Central memory CD8-positive, alpha-beta T cell (primary cell): ENCODE results near the gene PIGS.

ENCODE experiments used
- ATAC-seq: fragments of 150-1000 bp; cut with Tn5 transposase; replicated peaks from 2 replicates; pipeline ENCODE4 v1.10.0; 2022; ENCODE audit warnings: mild to moderate bottlenecking, moderate FRiP score, moderate number of reproducible peaks; ENCODE audit not compliant: poor library complexity, severe bottlenecking; ENCODE audit errors: extremely low read depth
- DNase-seq, 2 donors: peaks; one replicate each; pipeline ENCODE4 v3.0.0; 2021; ENCODE audit warnings: low spot score in 2 of 2
- H3K27ac Mint-ChIP-seq: one replicate; pipeline ENCODE4 v1.8.0; 2022; ENCODE audit warnings: low read depth, mild to moderate bottlenecking, moderate library complexity, mixed read lengths
- H3K27me3 Mint-ChIP-seq: one replicate; pipeline ENCODE4 v1.8.0; 2022; ENCODE audit warnings: mixed read lengths
- H3K36me3 Mint-ChIP-seq: one replicate; pipeline ENCODE4 v1.8.0; 2022; ENCODE audit warnings: mild to moderate bottlenecking, moderate library complexity, mixed read lengths; ENCODE audit not compliant: insufficient read depth
- H3K4me1 Mint-ChIP-seq: one replicate; pipeline ENCODE4 v1.8.0; 2022; ENCODE audit warnings: mixed read lengths
- H3K4me3 Mint-ChIP-seq: one replicate; pipeline ENCODE4 v1.8.0; 2022; ENCODE audit warnings: mild to moderate bottlenecking, moderate library complexity, mixed read lengths
- H3K9me3 Mint-ChIP-seq: one replicate; pipeline ENCODE4 v1.8.0; 2022; ENCODE audit warnings: mixed read lengths

The PIGS gene

DNA sequence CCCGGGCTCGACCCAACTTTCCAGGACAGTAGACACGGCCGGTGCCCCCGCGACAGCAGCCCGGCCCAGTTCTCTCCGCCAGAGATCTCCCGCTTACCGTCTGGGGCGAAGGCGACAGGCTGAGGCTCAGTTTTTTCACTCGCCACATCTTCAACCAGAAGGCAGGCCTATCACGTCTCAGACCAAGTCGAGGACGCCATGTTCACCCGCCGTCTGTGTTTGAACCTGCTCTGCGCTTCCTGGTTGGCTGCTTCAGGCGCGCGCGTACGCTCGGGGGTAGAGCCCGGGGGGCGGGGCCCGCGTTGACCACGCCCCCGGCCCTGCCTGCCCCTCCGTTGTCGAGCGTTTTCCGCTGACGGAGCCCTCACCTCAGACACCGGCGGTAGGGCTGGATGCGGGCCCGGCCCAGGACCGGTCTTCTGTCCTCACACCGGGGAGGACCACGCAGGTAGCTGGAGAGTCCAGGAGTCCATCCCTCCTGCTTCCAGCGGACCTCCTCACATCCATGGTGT lies 27.5 kb upstream of the PIGS start, which contains the start of gene SPAG5:
SPAG5 (minus strand) TSS at position 227 of the 512 bp plus-strand sequence; CDS start at position 148, 79 bp downstream.
- H3K36me3 Mint-ChIP-seq: peaks cover 14% of the 10 kb centered on the region
- ATAC-seq (peak; percentile 89), DNase-seq (peak; percentile 93 to 94)
- peak within 1 kb of the TSS; percentile 90 for H3K4me3 Mint-ChIP-seq
- no peaks in the 10 kb centered on the region for H3K9me3 Mint-ChIP-seq
- H3K4me1 Mint-ChIP-seq: peaks cover 25% of the 10 kb centered on the region
- peak within 1 kb of the TSS; percentile 95 for H3K27ac Mint-ChIP-seq
- no peaks in the 10 kb centered on the region for H3K27me3 Mint-ChIP-seq

DNA sequence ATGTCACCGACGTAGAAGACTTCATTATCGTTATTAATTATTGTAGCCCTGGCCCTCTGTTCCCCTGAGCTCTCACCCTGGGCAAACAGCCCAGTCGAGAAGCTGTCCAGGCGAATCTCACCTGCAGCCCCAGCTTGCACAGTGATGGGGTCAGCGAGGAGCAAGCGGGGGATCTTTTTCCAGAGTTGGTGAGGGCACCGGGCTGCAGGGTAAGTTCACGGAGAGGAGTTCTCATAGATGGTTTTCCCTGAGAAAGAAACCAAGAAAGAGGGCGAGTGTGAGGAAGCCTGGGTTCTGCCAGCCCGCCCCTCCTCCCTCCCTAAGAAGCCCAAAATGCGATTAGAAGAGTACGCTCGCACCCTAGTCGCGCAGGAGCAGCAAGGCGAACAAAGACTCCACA lies 27.1 kb upstream of the PIGS start:
- H3K27ac Mint-ChIP-seq: peak overlapping the region; percentile 95
- H3K27me3 Mint-ChIP-seq: no peaks in the 10 kb centered on the region

DNA sequence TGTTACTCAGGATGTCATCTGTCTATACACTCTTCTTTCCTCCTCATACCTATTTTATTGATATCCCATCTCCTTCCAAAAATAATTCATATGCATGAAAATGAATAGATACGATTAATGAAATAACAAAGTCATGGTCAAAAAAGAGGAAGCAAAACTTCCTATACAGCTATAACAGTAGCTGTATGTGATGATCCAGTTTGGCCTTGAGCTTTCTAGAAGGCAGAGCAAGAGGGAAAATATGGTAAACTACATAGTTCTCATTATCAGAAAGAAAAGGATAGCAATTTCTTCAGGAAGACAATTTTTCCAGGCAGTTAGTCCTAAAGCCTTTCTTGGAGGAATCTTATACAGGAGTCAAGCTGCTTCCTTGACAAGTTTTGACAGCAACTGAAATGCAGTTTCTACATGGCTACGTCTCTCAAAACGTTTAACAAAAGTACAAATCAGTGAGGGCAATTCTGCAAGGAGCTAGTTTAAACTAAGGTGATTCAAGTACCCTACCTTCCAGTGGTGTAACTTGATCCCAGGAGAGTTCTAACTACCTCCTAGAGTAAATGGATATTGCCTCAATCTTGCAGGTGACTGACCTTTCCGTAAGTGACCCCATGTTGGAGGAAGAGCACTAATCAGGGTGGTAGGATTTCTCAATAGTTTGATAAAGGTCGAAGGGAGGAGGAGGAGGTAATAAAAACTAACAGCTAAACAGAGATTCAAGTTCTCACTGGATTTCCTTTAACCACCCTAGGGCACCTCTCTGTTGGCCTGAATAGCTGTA lies 26.5 kb upstream of the PIGS start:
- DNase-seq (no peak), ATAC-seq (no peak)
- H3K36me3 Mint-ChIP-seq: peaks cover 14% of the 10 kb centered on the region
- peak overlapping the region; percentile 90 for H3K4me3 Mint-ChIP-seq
- H3K4me1 Mint-ChIP-seq: peaks cover 25% of the 10 kb centered on the region
- no peaks in the 10 kb centered on the region for H3K27me3 Mint-ChIP-seq
- H3K9me3 Mint-ChIP-seq: no peaks in the 10 kb centered on the region
- peak overlapping the region; percentile 95 for H3K27ac Mint-ChIP-seq

More for the DNA sequence above, 27.1 kb upstream of the PIGS start:
- no peak for ATAC-seq
- no peaks in the 10 kb centered on the region for H3K9me3 Mint-ChIP-seq
- H3K36me3 Mint-ChIP-seq: peaks cover 14% of the 10 kb centered on the region
- H3K4me3 Mint-ChIP-seq: peak overlapping the region; percentile 90
- DNase-seq: no peak
- H3K4me1 Mint-ChIP-seq: peaks cover 25% of the 10 kb centered on the region

- Mint-ChIP-seq H3K36me3 (peaks cover 2% of the 10 kb centered on the region), H3K27me3 (no peaks in the 10 kb centered on the region), H3K4me3 (no peak overlapping the region), H3K9me3 (no peaks in the 10 kb centered on the region), H3K27ac (no peak overlapping the region), H3K4me1 (peaks cover under 1% of the 10 kb centered on the region)
- ATAC-seq: no peak
- DNase-seq: no peak
These were observed 20.9 kb upstream of the PIGS start for GRCh38 chr17:28592260-28592659.

- ATAC-seq: no peak
- no peak for DNase-seq
- Mint-ChIP-seq H3K36me3 (peaks cover 1% of the 10 kb centered on the region), H3K4me3 (no peak overlapping the region), H3K27ac (no peak overlapping the region), H3K9me3 (no peaks in the 10 kb centered on the region), H3K4me1 (no peaks in the 10 kb centered on the region), H3K27me3 (no peaks in the 10 kb centered on the region)
These were observed 14.5 kb upstream of the PIGS start for GRCh38 chr17:28585851-28586250.

- no peaks in the 10 kb centered on the region for H3K4me1 Mint-ChIP-seq
- no peak for ATAC-seq
- no peak overlapping the region for H3K4me3 Mint-ChIP-seq
- no peaks in the 10 kb centered on the region for H3K9me3 Mint-ChIP-seq
- no peak overlapping the region for H3K27ac Mint-ChIP-seq
- no peak for DNase-seq
- H3K36me3 Mint-ChIP-seq: peaks cover 1% of the 10 kb centered on the region
- no peaks in the 10 kb centered on the region for H3K27me3 Mint-ChIP-seq
These were observed 13.1 kb upstream of the PIGS start for GRCh38 chr17:28584434-28584833.

DNA sequence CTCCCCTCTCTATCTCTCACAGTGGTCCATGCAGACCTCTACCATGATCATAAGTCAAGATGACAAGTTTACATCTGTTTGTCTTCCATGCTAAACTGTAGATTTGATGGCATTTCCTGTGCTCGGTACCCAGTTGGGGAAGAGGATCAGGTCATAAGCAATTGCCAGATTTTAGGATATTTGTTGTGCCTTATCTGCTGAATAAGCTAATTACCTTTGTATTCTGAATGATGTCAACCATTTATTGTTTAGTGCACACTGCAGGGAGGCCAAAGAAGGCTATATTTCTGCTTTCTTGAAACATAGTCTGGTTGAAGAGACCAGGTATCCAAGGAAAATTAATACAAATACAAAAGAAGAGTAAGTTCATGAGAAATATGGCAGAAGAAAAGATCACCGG lies 11.2 kb upstream of the PIGS start:
- DNase-seq: no peak
- Mint-ChIP-seq H3K27ac (no peak overlapping the region), H3K36me3 (peaks cover 1% of the 10 kb centered on the region), H3K27me3 (no peaks in the 10 kb centered on the region), H3K4me3 (no peak overlapping the region), H3K4me1 (no peaks in the 10 kb centered on the region), H3K9me3 (no peaks in the 10 kb centered on the region)
- no peak for ATAC-seq

DNA sequence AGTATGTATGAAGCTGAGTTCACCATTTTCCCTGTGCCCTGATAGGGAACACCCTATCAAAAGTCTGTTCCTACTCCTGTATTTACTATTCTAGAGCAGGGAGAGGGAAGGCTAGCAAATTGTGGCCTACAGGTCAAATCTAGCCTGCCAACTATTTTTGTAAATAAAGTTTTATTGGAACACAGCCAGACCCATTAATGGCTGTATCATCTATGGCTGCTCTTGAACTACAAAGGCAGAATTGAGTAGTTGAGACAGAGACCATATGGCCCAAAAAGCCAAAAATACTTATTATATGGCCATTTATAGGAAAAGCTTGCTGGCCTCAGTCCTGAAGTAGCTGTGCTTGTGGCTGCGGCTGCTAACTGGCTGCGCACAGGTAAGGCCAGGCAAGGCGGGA lies 9.6 kb upstream of the PIGS start:
- Mint-ChIP-seq H3K36me3 (no peaks in the 10 kb centered on the region), H3K9me3 (no peaks in the 10 kb centered on the region), H3K4me3 (no peak overlapping the region), H3K27ac (no peak overlapping the region), H3K27me3 (no peaks in the 10 kb centered on the region), H3K4me1 (peaks cover 11% of the 10 kb centered on the region)
- DNase-seq (no peak), ATAC-seq (no peak)

- no peak for ATAC-seq
- H3K27me3 Mint-ChIP-seq: no peaks in the 10 kb centered on the region
- H3K4me3 Mint-ChIP-seq: no peak overlapping the region
- H3K36me3 Mint-ChIP-seq: no peaks in the 10 kb centered on the region
- DNase-seq: no peak
- no peaks in the 10 kb centered on the region for H3K9me3 Mint-ChIP-seq
- peaks cover 13% of the 10 kb centered on the region for H3K4me1 Mint-ChIP-seq
- H3K27ac Mint-ChIP-seq: no peak overlapping the region
These were observed 8.2 kb upstream of the PIGS start for GRCh38 chr17:28579526-28579925.

DNA sequence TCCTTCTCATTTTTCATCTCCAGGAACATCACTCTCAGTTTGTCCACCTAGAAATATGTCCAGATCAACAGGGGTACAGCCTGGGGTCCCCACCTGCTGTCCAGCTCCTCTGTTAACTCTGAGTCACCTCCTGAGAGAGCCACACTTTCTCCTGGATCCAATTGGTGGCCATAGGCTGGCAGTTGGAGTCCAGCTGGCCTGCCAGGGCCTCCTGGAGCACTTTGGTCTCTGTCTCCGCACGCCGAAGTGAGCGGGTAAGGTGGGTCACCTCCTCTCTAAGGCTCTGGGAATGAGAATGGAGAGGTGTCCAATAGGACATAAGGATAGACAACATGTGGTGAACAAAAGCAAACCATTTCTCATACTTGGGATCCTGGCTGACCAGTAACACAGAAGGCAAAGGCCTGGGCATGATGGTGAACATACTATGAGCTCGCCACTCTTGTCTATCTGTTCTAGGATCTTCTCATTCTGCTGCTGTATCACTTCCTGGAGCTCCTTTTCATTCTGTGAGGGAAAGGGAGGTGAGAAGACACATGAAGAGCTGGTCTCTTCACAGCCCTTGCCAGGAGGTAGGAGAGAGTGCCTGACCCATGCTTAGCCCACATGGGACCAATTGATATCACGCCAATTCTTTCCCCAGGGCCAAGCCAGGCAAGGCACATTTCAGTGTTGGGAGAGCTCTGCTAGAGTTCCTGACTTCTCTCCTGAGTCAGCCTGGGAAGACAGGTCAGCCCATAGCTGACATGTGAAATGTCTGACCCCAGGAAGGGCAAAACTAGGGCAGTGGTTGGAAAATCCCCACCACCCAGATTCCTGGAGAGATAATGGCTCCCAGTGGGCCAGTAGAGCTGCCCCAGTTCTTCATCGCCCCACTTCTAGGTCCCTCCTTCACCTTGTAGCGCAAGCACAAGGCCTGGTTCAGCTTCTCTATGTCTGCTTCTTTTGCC lies 7.2 kb upstream of the PIGS start:
- DNase-seq (no peak), ATAC-seq (no peak)
- no peaks in the 10 kb centered on the region for H3K36me3 Mint-ChIP-seq
- peaks cover 13% of the 10 kb centered on the region for H3K4me1 Mint-ChIP-seq
- no peak overlapping the region for H3K4me3 Mint-ChIP-seq
- no peaks in the 10 kb centered on the region for H3K27me3 Mint-ChIP-seq
- H3K9me3 Mint-ChIP-seq: no peaks in the 10 kb centered on the region
- H3K27ac Mint-ChIP-seq: no peak overlapping the region

GRCh38 chr17:28577466-28577824 lies 6.1 kb upstream of the PIGS start:
- Mint-ChIP-seq H3K9me3 (no peaks in the 10 kb centered on the region), H3K27me3 (no peaks in the 10 kb centered on the region), H3K4me1 (peaks cover 22% of the 10 kb centered on the region), H3K27ac (no peak overlapping the region), H3K4me3 (no peak overlapping the region), H3K36me3 (peaks cover 2% of the 10 kb centered on the region)
- no peak for ATAC-seq
- DNase-seq: no peak

GRCh38 chr17:28576758-28577465 lies 5.6 kb upstream of the PIGS start, which contains the start of gene ALDOC:
ALDOC (minus strand) TSS chr17:28576895; CDS start chr17:28575532, 1,363 bp downstream.
- Mint-ChIP-seq H3K4me1 (peaks cover 27% of the 10 kb centered on the region), H3K9me3 (no peaks in the 10 kb centered on the region), H3K27ac (peak within 1 kb of the TSS; percentile 80), H3K27me3 (no peaks in the 10 kb centered on the region), H3K4me3 (peak within 1 kb of the TSS; percentile 82), H3K36me3 (peaks cover 4% of the 10 kb centered on the region)
- DNase-seq: peak; percentile 95 to 96
- ATAC-seq: peak; percentile 96
